ENCODE measurements around the gene RYR3.
"Not testable (repeated sequence)": the region's sequence is repeated elsewhere in the genome, so short reads cannot be mapped to it uniquely, and the experiment has no call there.

Gene RYR3

GRCh38 chr15:33524274-33524673, 213.5 kb downstream of the RYR3 start:
- no peak for DNase-seq

- no peak for DNase-seq
Measured at GRCh38 chr15:33526532-33526931, 215.8 kb downstream of the RYR3 start.

- DNase-seq: no peak
Measured at GRCh38 chr15:33533197-33533596, 222.4 kb downstream of the RYR3 start.

DNA sequence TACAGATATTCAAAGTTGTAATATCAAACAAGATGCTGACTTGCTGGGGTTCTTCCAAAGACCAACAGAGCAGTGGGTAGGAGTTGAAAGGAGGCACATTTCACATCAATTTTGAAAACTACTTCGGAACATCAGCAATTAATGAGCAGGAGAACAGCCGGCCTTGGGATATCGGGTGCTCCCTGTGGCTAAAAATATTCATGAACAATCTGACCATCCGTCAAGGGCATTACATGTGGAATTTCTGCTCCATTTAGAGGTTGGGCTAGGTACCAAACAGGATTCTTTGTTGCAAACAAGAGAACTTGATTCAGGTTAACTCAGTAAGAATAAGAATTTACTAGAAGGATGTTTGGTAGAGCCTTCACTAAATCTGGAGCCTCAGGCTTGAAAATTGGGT, 223.9 kb downstream of the RYR3 start:
- no peak for DNase-seq

DNA sequence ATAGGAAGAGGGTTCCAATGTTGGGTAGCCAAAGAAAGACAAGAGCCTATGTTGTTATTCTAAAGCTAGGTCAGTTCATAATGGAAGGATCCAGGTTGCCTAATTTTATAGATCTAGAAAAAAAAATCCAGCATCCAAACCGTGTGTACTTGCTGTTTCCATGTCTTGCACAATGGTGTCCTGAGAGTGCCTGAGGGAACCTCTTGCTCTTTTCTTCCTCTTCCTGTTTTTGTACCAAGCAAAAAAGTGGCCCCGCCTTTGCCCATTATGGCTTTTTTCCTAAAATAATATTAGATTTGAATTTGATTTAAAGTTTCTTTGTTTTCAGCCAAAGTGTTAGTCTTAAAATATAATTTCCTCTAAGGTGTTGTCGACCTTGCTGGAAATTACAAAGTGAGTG, 224.4 kb downstream of the RYR3 start:
- no peak for DNase-seq

GRCh38 chr15:33539825-33540573, 229.2 kb downstream of the RYR3 start:
- DNase-seq: no peak

GRCh38 chr15:33543957-33544356, 233.2 kb downstream of the RYR3 start:
- DNase-seq: no peak

DNA sequence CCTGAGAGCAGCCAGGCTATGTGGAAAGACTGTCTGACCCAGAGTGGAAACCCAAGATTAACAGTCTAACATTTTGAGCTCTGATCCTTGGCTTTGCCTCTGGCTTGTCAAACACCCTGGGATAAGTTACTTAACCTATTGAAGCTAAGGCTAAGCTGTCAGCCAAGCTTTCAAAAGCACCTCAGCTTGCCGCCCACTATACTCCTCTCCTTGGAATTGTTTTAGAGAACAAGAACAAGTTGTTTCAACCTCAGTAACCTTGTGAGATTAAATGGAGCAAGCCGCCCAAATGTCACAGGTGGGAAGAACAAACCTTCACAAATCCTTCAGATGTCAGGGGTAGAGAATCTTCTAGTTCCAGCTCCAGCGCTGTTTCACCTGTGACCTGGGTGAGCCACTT, 235.1 kb downstream of the RYR3 start:
- DNase-seq: no peak

DNA sequence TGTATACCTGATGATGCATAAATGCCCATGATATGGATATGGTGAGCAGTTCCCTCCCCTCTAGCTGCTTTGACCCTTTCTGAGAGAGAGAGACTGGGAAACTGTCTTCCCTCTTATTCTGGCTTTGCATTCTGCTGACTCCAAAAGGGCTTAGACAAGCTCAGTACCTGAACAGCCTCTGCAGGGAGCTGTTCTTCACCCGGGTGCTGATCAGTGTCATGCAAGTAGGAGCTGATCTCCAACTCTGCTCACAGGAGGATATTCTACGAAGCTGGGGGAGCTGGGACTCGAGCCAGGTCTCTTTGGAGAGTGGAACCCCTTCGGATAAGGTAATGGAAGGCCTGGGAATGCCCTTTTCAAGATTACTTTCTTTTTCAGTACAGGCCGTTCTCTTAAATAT, 237.1 kb downstream of the RYR3 start:
- no peak for DNase-seq

DNA sequence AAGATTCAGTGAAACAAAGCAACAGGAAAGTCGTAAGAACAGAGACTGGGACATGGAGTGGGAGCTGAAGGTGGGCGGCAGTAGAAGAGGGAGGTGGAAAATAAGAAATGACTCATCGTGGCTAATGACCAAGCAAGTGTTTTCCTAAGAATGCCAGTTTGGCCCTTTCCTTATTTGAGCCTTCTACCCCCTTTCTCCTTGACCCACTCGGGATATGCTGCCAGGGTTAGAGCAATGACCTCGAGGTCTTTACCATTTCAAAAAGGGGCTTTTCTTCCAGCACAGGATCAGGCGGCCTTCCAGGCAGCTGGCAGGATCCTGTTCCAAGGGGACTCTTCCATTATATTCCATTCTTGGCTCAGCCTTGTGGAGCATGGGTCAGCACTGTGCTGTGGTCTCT, 241.1 kb downstream of the RYR3 start:
- no peak for DNase-seq

DNA sequence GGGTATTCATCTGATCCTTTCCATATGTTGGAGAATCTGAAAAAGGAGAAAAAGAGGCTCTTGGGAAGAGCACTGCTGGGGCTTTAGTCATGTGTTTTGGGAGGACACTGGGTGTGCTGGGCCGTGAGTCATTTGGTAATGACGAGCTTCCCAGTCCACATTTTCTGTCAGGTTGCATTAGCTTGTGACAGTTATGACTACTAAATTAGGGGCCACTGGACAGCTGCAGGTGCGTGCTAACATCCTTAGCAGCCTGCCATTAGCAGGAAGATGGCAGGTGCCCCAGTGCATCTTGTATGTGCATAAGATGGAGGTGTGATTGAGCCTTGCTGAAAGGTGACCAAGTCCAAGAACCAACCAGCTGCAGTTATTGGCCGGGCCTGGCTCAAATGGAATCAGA, 242.4 kb downstream of the RYR3 start:
- no peak for DNase-seq

GRCh38 chr15:33559207-33559890, 248.6 kb downstream of the RYR3 start:
- DNase-seq: no peak

GRCh38 chr15:33561407-33561806, 250.6 kb downstream of the RYR3 start:
- no peak for DNase-seq

GRCh38 chr15:33561967-33562366, 251.2 kb downstream of the RYR3 start:
- no peak for DNase-seq

- DNase-seq: no peak
Measured at GRCh38 chr15:33565094-33565493, 254.3 kb downstream of the RYR3 start.

GRCh38 chr15:33567652-33568051, 256.9 kb downstream of the RYR3 start:
- no peak for DNase-seq

GRCh38 chr15:33569036-33569435, 258.3 kb downstream of the RYR3 start:
- no peak for DNase-seq

GRCh38 chr15:33577911-33578310, 267.1 kb downstream of the RYR3 start:
- DNase-seq: not testable (repeated sequence)

- DNase-seq: no peak
Measured at GRCh38 chr15:33580526-33580925, 269.8 kb downstream of the RYR3 start.

- no peak for DNase-seq
Measured at GRCh38 chr15:33581032-33581431, 270.3 kb downstream of the RYR3 start.

GRCh38 chr15:33584797-33585196, 274.0 kb downstream of the RYR3 start:
- DNase-seq: no peak

- DNase-seq: no peak
Measured at GRCh38 chr15:33586786-33587697, 276.3 kb downstream of the RYR3 start.

DNA sequence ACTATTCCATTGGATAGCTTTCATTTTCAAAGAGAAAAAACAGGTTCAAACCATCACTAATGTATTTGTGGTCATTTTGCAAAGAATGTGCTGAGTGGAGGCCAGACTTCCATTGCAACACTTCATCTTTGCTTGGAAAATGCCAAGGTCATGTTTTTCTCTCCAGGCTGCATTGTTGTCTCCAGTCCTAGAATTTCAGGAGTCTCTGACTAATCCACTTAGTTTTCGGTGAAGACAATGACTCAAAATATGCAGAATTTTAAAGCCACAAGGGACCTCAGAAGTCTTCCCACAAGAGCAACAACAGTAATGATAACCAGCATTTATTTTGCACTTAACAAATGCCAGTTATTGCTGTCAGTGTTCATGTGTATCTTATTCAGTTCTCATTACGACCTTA, 277.0 kb downstream of the RYR3 start:
- DNase-seq: no peak

DNA sequence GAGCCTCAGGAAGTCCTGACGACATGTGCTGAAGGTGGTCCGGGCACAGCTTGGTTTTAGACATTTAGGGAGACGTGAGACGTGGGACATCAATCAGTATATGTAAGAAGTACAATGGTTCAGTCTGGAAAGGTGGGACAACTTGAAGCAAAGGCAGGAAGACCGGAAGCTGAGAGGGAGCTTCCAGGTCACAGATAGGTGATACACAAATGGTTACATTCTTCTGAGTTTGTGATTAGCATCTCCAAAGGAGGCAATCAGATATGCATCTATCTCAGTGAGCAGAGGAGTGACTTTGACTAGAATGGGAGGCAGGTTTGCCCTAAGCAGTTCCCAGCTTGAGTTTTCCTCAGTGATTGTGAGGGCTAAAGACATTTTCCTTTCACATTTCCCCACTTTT, 282.1 kb downstream of the RYR3 start:
- no peak for DNase-seq
